ENCODE data around the gene ZNF385B.

DNA sequence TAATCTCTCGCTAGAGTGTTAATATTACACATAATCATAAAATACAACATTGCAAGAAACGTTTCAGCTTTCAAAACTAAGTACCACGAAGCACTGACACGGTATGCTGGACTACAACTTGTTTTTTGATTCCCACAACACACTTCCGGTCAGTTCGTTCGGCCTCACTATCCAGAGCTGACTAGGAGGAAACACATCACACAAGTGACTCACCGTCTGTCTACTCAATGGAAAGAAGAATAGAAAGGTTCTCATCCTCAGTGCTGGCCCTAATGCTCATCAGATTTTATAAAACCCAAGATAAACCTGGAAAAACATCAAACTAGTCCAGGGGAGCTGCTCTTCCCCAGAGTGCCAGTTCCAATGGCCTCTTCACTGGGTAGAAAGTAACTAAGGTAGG, 42.9 kb downstream of the ZNF385B start:
- TF ChIP-seq, protein P1, sequence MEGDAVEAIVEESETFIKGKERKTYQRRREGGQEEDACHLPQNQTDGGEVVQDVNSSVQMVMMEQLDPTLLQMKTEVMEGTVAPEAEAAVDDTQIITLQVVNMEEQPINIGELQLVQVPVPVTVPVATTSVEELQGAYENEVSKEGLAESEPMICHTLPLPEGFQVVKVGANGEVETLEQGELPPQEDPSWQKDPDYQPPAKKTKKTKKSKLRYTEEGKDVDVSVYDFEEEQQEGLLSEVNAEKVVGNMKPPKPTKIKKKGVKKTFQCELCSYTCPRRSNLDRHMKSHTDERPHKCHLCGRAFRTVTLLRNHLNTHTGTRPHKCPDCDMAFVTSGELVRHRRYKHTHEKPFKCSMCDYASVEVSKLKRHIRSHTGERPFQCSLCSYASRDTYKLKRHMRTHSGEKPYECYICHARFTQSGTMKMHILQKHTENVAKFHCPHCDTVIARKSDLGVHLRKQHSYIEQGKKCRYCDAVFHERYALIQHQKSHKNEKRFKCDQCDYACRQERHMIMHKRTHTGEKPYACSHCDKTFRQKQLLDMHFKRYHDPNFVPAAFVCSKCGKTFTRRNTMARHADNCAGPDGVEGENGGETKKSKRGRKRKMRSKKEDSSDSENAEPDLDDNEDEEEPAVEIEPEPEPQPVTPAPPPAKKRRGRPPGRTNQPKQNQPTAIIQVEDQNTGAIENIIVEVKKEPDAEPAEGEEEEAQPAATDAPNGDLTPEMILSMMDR (IDR thresholded peaks at IDR 0.05 in 4 of 5, conservative IDR thresholded peaks at IDR 0.05 in 1 of 5), result no peak
- TF ChIP-seq POLR2A (IDR thresholded peaks at IDR 0.05), result no peak
